Omental fat pad (tissue), 4 donors: ENCODE data around the gene OS9. TPM values are rescaled to one million over a fixed set of nuclear protein-coding genes. Genes with fewer than 3 reads are reported as not detected.

Source experiments
- ATAC-seq: fragments of 150-250 bp; one replicate; pipeline ENCODE4 v1.9.1; 2016; ENCODE audit warnings: mild to moderate bottlenecking, moderate library complexity; ENCODE audit not compliant: low FRiP score
- DNase-seq: peaks from one replicate; pipeline ENCODE4 v3.0.0-alpha.2; 2019; ENCODE audit warnings: low spot score
- total RNA-seq, 4 donors: library from RNA; depleted of rRNA; stranded (reverse); fragments of >200 nt; gene quantifications; one replicate each; pipeline ENCODE4 v1.1.0, GENCODE V29; 2016
- TF ChIP-seq, protein P1 (sequence below), 3 donors: fragments of 450-650 bp; IDR thresholded peaks; one replicate each; pipeline ENCODE4 v1.5.1; 2016 to 2017; ENCODE audit warnings: antibody characterized with exemption in 3 of 3, mild to moderate bottlenecking in 3 of 3, moderate library complexity in 2 of 3

OS9 gene
- total RNA-seq, 4 donors from 2014 or later, result 259 to 325 (median 286) TPM

DNA sequence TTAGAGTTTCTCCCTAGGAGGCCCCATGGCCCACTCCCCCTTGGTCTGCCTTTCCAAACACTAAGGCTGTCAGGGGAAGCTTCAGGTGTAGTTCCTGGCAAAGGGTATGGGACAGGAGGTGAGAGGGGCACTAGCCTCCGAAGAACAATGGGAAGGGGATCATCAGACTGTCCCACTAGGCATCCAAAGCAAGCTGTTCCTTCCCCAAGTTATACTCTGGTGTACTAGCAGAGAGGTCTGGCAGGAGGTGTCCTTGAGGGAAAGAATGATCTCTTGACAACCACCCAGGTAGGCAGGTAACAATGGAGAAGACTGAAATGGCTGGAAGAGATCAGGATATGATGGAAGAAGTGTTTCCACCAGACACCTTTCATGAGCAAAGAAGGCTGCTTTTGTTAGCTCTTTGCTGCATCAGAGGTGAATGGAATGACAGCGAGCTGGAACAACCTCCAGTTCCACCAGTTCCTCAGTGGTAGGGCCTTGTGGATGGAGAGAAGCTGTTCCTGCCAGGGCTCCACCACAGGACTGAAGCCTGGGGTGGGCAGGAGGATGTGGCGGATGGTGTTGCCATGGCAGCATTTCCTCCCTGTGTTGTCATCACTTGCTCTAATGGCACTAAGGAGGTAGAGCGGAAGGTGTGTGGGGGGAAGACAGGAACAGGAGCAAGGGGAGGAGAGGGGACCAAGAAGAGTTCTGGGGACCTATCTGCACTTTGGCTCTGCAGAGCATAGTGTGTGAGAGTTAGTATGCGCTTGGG lies 46.9 kb downstream of the OS9 start:
- DNase-seq (no peak), ATAC-seq (no peak)
- TF ChIP-seq, protein P1, sequence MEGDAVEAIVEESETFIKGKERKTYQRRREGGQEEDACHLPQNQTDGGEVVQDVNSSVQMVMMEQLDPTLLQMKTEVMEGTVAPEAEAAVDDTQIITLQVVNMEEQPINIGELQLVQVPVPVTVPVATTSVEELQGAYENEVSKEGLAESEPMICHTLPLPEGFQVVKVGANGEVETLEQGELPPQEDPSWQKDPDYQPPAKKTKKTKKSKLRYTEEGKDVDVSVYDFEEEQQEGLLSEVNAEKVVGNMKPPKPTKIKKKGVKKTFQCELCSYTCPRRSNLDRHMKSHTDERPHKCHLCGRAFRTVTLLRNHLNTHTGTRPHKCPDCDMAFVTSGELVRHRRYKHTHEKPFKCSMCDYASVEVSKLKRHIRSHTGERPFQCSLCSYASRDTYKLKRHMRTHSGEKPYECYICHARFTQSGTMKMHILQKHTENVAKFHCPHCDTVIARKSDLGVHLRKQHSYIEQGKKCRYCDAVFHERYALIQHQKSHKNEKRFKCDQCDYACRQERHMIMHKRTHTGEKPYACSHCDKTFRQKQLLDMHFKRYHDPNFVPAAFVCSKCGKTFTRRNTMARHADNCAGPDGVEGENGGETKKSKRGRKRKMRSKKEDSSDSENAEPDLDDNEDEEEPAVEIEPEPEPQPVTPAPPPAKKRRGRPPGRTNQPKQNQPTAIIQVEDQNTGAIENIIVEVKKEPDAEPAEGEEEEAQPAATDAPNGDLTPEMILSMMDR (IDR thresholded peaks at IDR 0.05), result no peak

DNA sequence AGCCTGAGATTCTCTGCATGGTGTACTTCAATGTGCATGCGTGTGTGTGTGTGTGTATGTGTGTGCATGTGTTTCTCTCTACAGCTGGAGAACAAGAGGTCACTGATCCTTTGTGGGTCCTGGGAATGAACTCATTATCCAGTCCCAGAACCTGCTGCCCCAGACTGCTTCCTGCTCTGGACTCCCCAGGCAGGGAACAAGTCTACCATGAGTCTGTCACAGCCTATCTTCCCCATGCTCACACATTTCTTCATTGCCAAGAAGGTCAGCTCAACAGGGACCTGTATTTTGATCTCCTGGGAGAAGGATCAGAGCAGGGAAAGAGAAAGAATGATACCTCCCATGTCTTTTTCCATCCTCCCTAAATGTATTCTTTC lies 47.5 kb downstream of the OS9 start:
- ATAC-seq (no peak), DNase-seq (no peak)
- TF ChIP-seq, protein P1 (IDR thresholded peaks at IDR 0.05), result no peak

DNA sequence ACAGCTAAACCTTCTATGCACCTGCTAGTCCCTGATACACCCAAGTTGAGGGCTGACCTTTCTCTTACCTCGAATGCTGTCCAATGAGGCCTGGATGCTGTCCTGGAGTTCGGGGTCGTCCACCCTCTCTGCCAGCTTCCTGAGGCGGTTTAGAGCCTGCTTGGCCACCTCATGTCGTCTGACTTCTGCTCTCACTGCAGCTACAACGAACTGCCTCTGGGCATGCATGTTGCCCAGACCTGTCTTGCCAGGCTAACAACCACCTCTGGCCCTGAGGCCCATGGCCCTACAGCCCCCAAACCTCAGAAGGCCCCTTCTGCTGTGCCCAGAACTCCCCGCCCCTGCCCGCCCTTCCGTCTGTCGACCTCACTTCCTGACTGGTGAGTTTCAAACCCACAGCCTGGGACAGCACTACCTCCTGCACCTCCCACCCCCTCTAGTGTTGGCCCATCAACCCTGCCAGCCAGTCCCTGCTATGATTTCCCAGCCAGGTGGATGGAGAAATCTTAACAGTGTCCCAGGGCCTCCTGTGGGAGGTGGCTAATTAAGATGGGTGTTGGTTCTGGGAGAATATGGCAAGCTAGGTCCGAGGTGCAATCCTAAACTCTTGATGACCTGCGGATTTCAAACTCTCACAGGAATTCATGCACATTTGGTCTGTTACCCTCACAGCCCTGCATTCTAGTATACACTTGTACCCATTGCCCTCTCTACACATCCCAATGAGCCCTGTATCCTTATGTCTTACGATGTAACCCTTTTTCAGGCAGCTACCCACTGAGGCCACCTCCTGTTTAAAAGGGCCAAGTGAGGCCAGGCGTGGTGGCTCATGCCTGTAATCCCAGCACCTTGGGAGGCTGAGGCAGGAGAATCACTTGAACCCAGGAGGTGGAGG lies 48.2 kb downstream of the OS9 start:
- DNase-seq (no peak), ATAC-seq (no peak)
- TF ChIP-seq, protein P1 (IDR thresholded peaks at IDR 0.05), result no peak

GRCh38 chr12:57743769-57744168 lies 49.8 kb downstream of the OS9 start:
- TF ChIP-seq, protein P1 (IDR thresholded peaks at IDR 0.05), result no peak
- no peak for ATAC-seq
- DNase-seq, result no peak

DNA sequence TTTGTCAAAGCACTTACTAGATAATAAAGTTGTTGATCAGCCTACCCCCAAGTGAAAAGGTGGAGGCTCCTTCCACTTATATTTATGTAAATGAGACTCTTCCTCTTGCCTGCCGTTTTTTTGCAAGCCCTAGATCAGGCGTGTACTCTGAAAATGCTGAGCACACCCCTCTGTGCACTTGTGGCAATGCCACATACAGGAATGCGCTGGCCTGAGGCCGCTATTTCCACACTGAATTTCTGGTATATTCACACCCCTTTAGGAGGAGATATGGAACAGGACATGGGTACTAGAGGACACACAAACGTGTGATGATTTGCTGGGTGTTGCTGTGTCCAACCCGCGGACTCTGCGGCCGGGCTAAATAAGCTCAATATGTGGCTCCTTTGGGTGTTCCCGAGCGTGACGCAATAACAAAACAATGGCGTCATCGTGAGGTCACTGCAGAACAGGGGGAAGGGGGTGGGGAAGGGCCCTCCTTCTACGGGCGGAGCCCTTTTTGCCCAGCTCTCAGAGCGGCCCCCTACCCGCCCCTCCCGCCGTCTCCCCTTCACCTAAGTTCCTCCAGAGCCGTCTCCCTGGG lies 50.4 kb downstream of the OS9 start:
- DNase-seq, result peak; percentile 91
- TF ChIP-seq, protein P1 (IDR thresholded peaks at IDR 0.05), result no peak
- peak; percentile 72 for ATAC-seq

GRCh38 chr12:57744777-57745484 lies 51.0 kb downstream of the OS9 start, which contains the start of gene TSPAN31:
TSS of gene TSPAN31 (plus strand) at chr12:57745039. CDS start at chr12:57745155, 116 bp downstream.
- peak; percentile 96 for DNase-seq
- TF ChIP-seq, protein P1 (IDR thresholded peaks at IDR 0.05), result no peak
- ATAC-seq, result peak; percentile 95
